NCI-H2196 treated with DMSO at 0.1 percent for 48 hours (cell line): ENCODE data around the gene LDHD.
"Not testable (repeated sequence)": the region's sequence is repeated elsewhere in the genome, so short reads cannot be mapped to it uniquely, and the experiment has no call there.

Experiments
- DNase-seq: peaks from one replicate; lab custom pipeline; 2025; ENCODE audit not compliant: unreplicated experiment; lab: John Stamatoyannopoulos, UW

The LDHD gene

GRCh38 chr16:75116081-75116910, at the start of gene LDHD:
Gene LDHD (minus strand): TSS chr16:75116780. CDS start chr16:75116720, 60 bp downstream.
- peak; percentile 6 for DNase-seq

GRCh38 chr16:75160386-75160785, 43.8 kb upstream of the LDHD start:
- no peak for DNase-seq

- no peak for DNase-seq
Measured at GRCh38 chr16:75152635-75153034, 36.1 kb upstream of the LDHD start.

- DNase-seq: no peak
Measured at GRCh38 chr16:75151798-75152197, 35.2 kb upstream of the LDHD start.

GRCh38 chr16:75148311-75149195, 32.0 kb upstream of the LDHD start, which contains the start of gene ZFP1:
Gene ZFP1 (plus strand): TSS chr16:75148524. CDS start chr16:75152952, 4,428 bp downstream.
- peak; percentile 37 for DNase-seq

- DNase-seq: no peak
Measured at GRCh38 chr16:75147968-75148310, 31.4 kb upstream of the LDHD start.

GRCh38 chr16:75143941-75144340, 27.4 kb upstream of the LDHD start:
- no peak for DNase-seq

GRCh38 chr16:75139498-75139897, 22.9 kb upstream of the LDHD start:
- DNase-seq: peak; percentile 4

- no peak for DNase-seq
Measured at GRCh38 chr16:75138636-75139035, 22.1 kb upstream of the LDHD start.

GRCh38 chr16:75138233-75138632, 21.7 kb upstream of the LDHD start:
- no peak for DNase-seq

GRCh38 chr16:75131081-75131480, 14.5 kb upstream of the LDHD start:
- DNase-seq: no peak

- no peak for DNase-seq
Measured at GRCh38 chr16:75130150-75130771, 13.7 kb upstream of the LDHD start.

GRCh38 chr16:75129421-75130149, 13.0 kb upstream of the LDHD start:
- not testable (repeated sequence) for DNase-seq

- DNase-seq: no peak
Measured at GRCh38 chr16:75127713-75128415, 11.3 kb upstream of the LDHD start.

GRCh38 chr16:75122609-75123008, 6.0 kb upstream of the LDHD start:
- DNase-seq: no peak

GRCh38 chr16:75121949-75122568, 5.5 kb upstream of the LDHD start:
- DNase-seq: no peak

GRCh38 chr16:75120253-75120652, 3.7 kb upstream of the LDHD start:
- no peak for DNase-seq

- no peak for DNase-seq
Measured at GRCh38 chr16:75118943-75119539, 2.5 kb upstream of the LDHD start.

GRCh38 chr16:75116911-75117245, 298 bp upstream of the LDHD start:
- no peak for DNase-seq
